Adipocyte (in vitro differentiated cells): ENCODE measurements around the gene STARD13.
A peak's percentile ranks its signal among the peaks of the same experiment; 100 is the strongest.

Experiments
- DNase-seq: peaks from one replicate; pipeline ENCODE4 v3.0.0-alpha.2; 2015; ENCODE audit warnings: low read depth
- H3K27me3 ChIP-seq: replicated peaks from 2 replicates; pipeline ENCODE4 v1.7.0; 2013; ENCODE audit warnings: mild to moderate bottlenecking, low read length, moderate library complexity; ENCODE audit not compliant: control insufficient read depth, insufficient read depth
- H3K36me3 ChIP-seq: 2 replicates; pipeline ENCODE4 v1.7.0; 2013; ENCODE audit warnings: low read length, mild to moderate bottlenecking, moderate library complexity; ENCODE audit not compliant: control insufficient read depth, insufficient read depth, severe bottlenecking
- H3K4me1 ChIP-seq: 2 replicates; pipeline ENCODE4 v1.7.0; 2013; ENCODE audit warnings: mild to moderate bottlenecking, low read length, moderate library complexity; ENCODE audit not compliant: control insufficient read depth, insufficient read depth
- H3K4me3 ChIP-seq: 2 replicates; pipeline ENCODE4 v1.7.0; 2013; ENCODE audit warnings: mild to moderate bottlenecking, low read length, moderate library complexity
- H3K9ac ChIP-seq: 2 replicates; pipeline ENCODE4 v1.7.0; 2013; ENCODE audit warnings: mild to moderate bottlenecking, low read length, moderate library complexity
- H3K9me3 ChIP-seq: 2 replicates; pipeline ENCODE4 v1.7.0; 2013; ENCODE audit warnings: mild to moderate bottlenecking, low read length, moderate library complexity; ENCODE audit not compliant: control insufficient read depth

STARD13 gene

GRCh38 chr13:33101835-33102234 is 183.7 kb downstream of the STARD13 start:
- H3K4me3 ChIP-seq, result no peak overlapping the region
- H3K9me3 ChIP-seq, result peaks cover 16% of the 10 kb centered on the region
- no peaks in the 10 kb centered on the region for H3K4me1 ChIP-seq
- H3K9ac ChIP-seq, result no peak overlapping the region
- H3K27me3 ChIP-seq, result no peaks in the 10 kb centered on the region
- peaks cover 26% of the 10 kb centered on the region for H3K36me3 ChIP-seq
- DNase-seq, result no peak

- Histone ChIP-seq H3K4me3 (no peak overlapping the region), H3K9me3 (peaks cover 16% of the 10 kb centered on the region), H3K36me3 (peaks cover 16% of the 10 kb centered on the region), H3K4me1 (no peaks in the 10 kb centered on the region), H3K27me3 (no peaks in the 10 kb centered on the region), H3K9ac (no peak overlapping the region)
- DNase-seq, result no peak
Observed at GRCh38 chr13:33100886-33101285, 184.7 kb downstream of the STARD13 start.

- no peak overlapping the region for H3K4me3 ChIP-seq
- no peaks in the 10 kb centered on the region for H3K4me1 ChIP-seq
- no peak overlapping the region for H3K9ac ChIP-seq
- peaks cover 16% of the 10 kb centered on the region for H3K9me3 ChIP-seq
- no peaks in the 10 kb centered on the region for H3K27me3 ChIP-seq
- DNase-seq, result no peak
- peaks cover 6% of the 10 kb centered on the region for H3K36me3 ChIP-seq
Observed at GRCh38 chr13:33099860-33100259, 185.7 kb downstream of the STARD13 start.

GRCh38 chr13:33096886-33097605 is 188.5 kb downstream of the STARD13 start:
- no peak for DNase-seq
- Histone ChIP-seq H3K36me3 (no peaks in the 10 kb centered on the region), H3K4me3 (no peak overlapping the region), H3K9ac (no peak overlapping the region), H3K27me3 (no peaks in the 10 kb centered on the region), H3K9me3 (peaks cover 16% of the 10 kb centered on the region), H3K4me1 (no peaks in the 10 kb centered on the region)

- H3K27me3 ChIP-seq, result no peaks in the 10 kb centered on the region
- H3K9ac ChIP-seq, result no peak overlapping the region
- no peaks in the 10 kb centered on the region for H3K36me3 ChIP-seq
- no peak overlapping the region for H3K4me3 ChIP-seq
- H3K4me1 ChIP-seq, result no peaks in the 10 kb centered on the region
- DNase-seq, result no peak
- H3K9me3 ChIP-seq, result peaks cover 2% of the 10 kb centered on the region
Observed at GRCh38 chr13:33092073-33092987, 193.2 kb downstream of the STARD13 start.

GRCh38 chr13:33091415-33091774 is 194.2 kb downstream of the STARD13 start:
- no peak overlapping the region for H3K4me3 ChIP-seq
- no peaks in the 10 kb centered on the region for H3K4me1 ChIP-seq
- no peaks in the 10 kb centered on the region for H3K36me3 ChIP-seq
- no peak overlapping the region for H3K9ac ChIP-seq
- H3K27me3 ChIP-seq, result no peaks in the 10 kb centered on the region
- no peak for DNase-seq
- no peaks in the 10 kb centered on the region for H3K9me3 ChIP-seq

- no peak overlapping the region for H3K4me3 ChIP-seq
- H3K36me3 ChIP-seq, result no peaks in the 10 kb centered on the region
- no peaks in the 10 kb centered on the region for H3K9me3 ChIP-seq
- no peak overlapping the region for H3K9ac ChIP-seq
- no peaks in the 10 kb centered on the region for H3K27me3 ChIP-seq
- DNase-seq, result peak; percentile 35
- no peaks in the 10 kb centered on the region for H3K4me1 ChIP-seq
Observed at GRCh38 chr13:33090755-33091414, 194.7 kb downstream of the STARD13 start.

- Histone ChIP-seq H3K9me3 (no peaks in the 10 kb centered on the region), H3K9ac (no peak overlapping the region), H3K4me1 (no peaks in the 10 kb centered on the region), H3K27me3 (peaks cover 5% of the 10 kb centered on the region), H3K4me3 (no peak overlapping the region), H3K36me3 (no peaks in the 10 kb centered on the region)
- no peak for DNase-seq
Observed at GRCh38 chr13:33089311-33089710, 196.2 kb downstream of the STARD13 start.

GRCh38 chr13:33087790-33088189 is 197.8 kb downstream of the STARD13 start:
- no peak for DNase-seq
- no peaks in the 10 kb centered on the region for H3K4me1 ChIP-seq
- no peak overlapping the region for H3K4me3 ChIP-seq
- H3K27me3 ChIP-seq, result peaks cover 5% of the 10 kb centered on the region
- H3K9me3 ChIP-seq, result no peaks in the 10 kb centered on the region
- H3K36me3 ChIP-seq, result no peaks in the 10 kb centered on the region
- no peak overlapping the region for H3K9ac ChIP-seq

- H3K27me3 ChIP-seq, result peaks cover 5% of the 10 kb centered on the region
- no peak overlapping the region for H3K9ac ChIP-seq
- no peak for DNase-seq
- H3K36me3 ChIP-seq, result no peaks in the 10 kb centered on the region
- no peaks in the 10 kb centered on the region for H3K9me3 ChIP-seq
- H3K4me3 ChIP-seq, result no peak overlapping the region
- no peaks in the 10 kb centered on the region for H3K4me1 ChIP-seq
Observed at GRCh38 chr13:33087091-33087490, 198.5 kb downstream of the STARD13 start.

- no peak overlapping the region for H3K9ac ChIP-seq
- H3K4me3 ChIP-seq, result no peak overlapping the region
- H3K27me3 ChIP-seq, result peaks cover 5% of the 10 kb centered on the region
Observed at GRCh38 chr13:33083054-33083453, 202.5 kb downstream of the STARD13 start.

More at GRCh38 chr13:33083054-33083453, 202.5 kb downstream of the STARD13 start:
- Histone ChIP-seq H3K9me3 (no peaks in the 10 kb centered on the region), H3K4me1 (no peaks in the 10 kb centered on the region), H3K36me3 (no peaks in the 10 kb centered on the region)
- no peak for DNase-seq
